Osteocyte (in vitro differentiated cells): ENCODE measurements around the gene LUC7L. TPM values are rescaled to one million over a fixed set of nuclear protein-coding genes. Genes with fewer than 3 reads are reported as not detected.
"Not testable (repeated sequence)": the region's sequence is repeated elsewhere in the genome, so short reads cannot be mapped to it uniquely, and the experiment has no call there.

Experiments used
- DNase-seq: peaks from one replicate; pipeline ENCODE4 v3.0.0; 2021; ENCODE audit warnings: mixed read lengths; ENCODE audit not compliant: unreplicated experiment; ENCODE audit errors: extremely low spot score
- H3K27ac Mint-ChIP-seq: one replicate; pipeline ENCODE4 v1.8.0; 2021; ENCODE audit warnings: mild to moderate bottlenecking, mixed read lengths; ENCODE audit not compliant: unreplicated experiment
- H3K27me3 Mint-ChIP-seq: one replicate; pipeline ENCODE4 v1.8.0; 2021; ENCODE audit warnings: mixed read lengths; ENCODE audit not compliant: unreplicated experiment
- H3K36me3 Mint-ChIP-seq: one replicate; pipeline ENCODE4 v1.8.0; 2021; ENCODE audit warnings: mixed read lengths; ENCODE audit not compliant: unreplicated experiment
- H3K4me1 Mint-ChIP-seq: one replicate; pipeline ENCODE4 v1.8.0; 2021; ENCODE audit warnings: mixed read lengths; ENCODE audit not compliant: unreplicated experiment
- H3K4me3 Mint-ChIP-seq: one replicate; pipeline ENCODE4 v1.8.0; 2021; ENCODE audit warnings: mild to moderate bottlenecking, moderate library complexity, mixed read lengths; ENCODE audit not compliant: unreplicated experiment
- H3K9me3 Mint-ChIP-seq: one replicate; pipeline ENCODE4 v1.8.0; 2021; ENCODE audit warnings: mixed read lengths; ENCODE audit not compliant: unreplicated experiment
- CTCF ChIP-seq: fragments of 200-600 bp; sonication (generic); IDR thresholded peaks from 2 replicates; pipeline ENCODE4 v1.5.0; 2021; ENCODE audit warnings: antibody characterized with exemption, mild to moderate bottlenecking, moderate library complexity
- total RNA-seq: library from RNA; stranded (reverse); gene quantifications from 2 replicates; pipeline ENCODE4 v1.2.1, GENCODE V29; 2021

LUC7L gene
- total RNA-seq, 1 donor from 2014 or later: 104 TPM

- Mint-ChIP-seq H3K4me1 (peaks cover 2% of the 10 kb centered on the region), H3K27ac (no peak overlapping the region), H3K36me3 (no peaks in the 10 kb centered on the region), H3K9me3 (no peaks in the 10 kb centered on the region), H3K4me3 (no peak overlapping the region), H3K27me3 (no peaks in the 10 kb centered on the region)
- DNase-seq: no peak
- TF ChIP-seq CTCF: no peak
Observed at GRCh38 chr16:269061-269796, 40.0 kb upstream of the LUC7L start.

- Mint-ChIP-seq H3K27me3 (no peaks in the 10 kb centered on the region), H3K4me3 (no peak overlapping the region), H3K27ac (no peak overlapping the region), H3K9me3 (no peaks in the 10 kb centered on the region), H3K4me1 (peaks cover 2% of the 10 kb centered on the region), H3K36me3 (peaks cover 2% of the 10 kb centered on the region)
- DNase-seq: no peak
- TF ChIP-seq CTCF: no peak
Observed at GRCh38 chr16:268141-269053, 39.1 kb upstream of the LUC7L start.

- not testable (repeated sequence) for H3K4me1 Mint-ChIP-seq, H3K9me3 Mint-ChIP-seq, H3K27me3 Mint-ChIP-seq, DNase-seq, H3K36me3 Mint-ChIP-seq, H3K27ac Mint-ChIP-seq, H3K4me3 Mint-ChIP-seq
Observed at GRCh38 chr16:267562-267961, 38.3 kb upstream of the LUC7L start.

- H3K27me3 Mint-ChIP-seq: no peaks in the 10 kb centered on the region
- no peak overlapping the region for H3K4me3 Mint-ChIP-seq
Observed at GRCh38 chr16:266258-267164, 37.3 kb upstream of the LUC7L start.

More at GRCh38 chr16:266258-267164, 37.3 kb upstream of the LUC7L start:
- peaks cover 2% of the 10 kb centered on the region for H3K4me1 Mint-ChIP-seq
- H3K36me3 Mint-ChIP-seq: peaks cover 7% of the 10 kb centered on the region
- H3K9me3 Mint-ChIP-seq: no peaks in the 10 kb centered on the region
- no peak for TF ChIP-seq CTCF
- no peak for DNase-seq
- no peak overlapping the region for H3K27ac Mint-ChIP-seq
